Smooth muscle cell (in vitro differentiated cells): ENCODE measurements around the gene IKZF2. TPM values are rescaled to one million over a fixed set of nuclear protein-coding genes. Genes with fewer than 3 reads are reported as not detected.
A peak's percentile ranks its signal among the peaks of the same experiment; 100 is the strongest.

Source experiments
- DNase-seq: peaks from one replicate; lab custom pipeline; 2025; ENCODE audit not compliant: unreplicated experiment; lab: John Stamatoyannopoulos, UW
- H2AFZ ChIP-seq: fragments of 200-600 bp; sonication (generic); 2 replicates; pipeline ENCODE4 v1.6.0; 2016; ENCODE audit warnings: antibody characterized with exemption, low read depth, mild to moderate bottlenecking
- H3F3A ChIP-seq: fragments of 200-600 bp; sonication (generic); 2 replicates; pipeline ENCODE4 v1.6.0; 2017; ENCODE audit warnings: antibody characterized with exemption, low read depth
- H3K27ac ChIP-seq: fragments of 200-600 bp; sonication (generic); 2 replicates; pipeline ENCODE4 v1.5.1; 2016; ENCODE audit warnings: low read depth, mild to moderate bottlenecking
- H3K27me3 ChIP-seq: fragments of 200-600 bp; sonication (generic); 2 replicates; pipeline ENCODE4 v1.6.1; 2016; ENCODE audit warnings: low read depth, mild to moderate bottlenecking
- H3K36me3 ChIP-seq: fragments of 200-600 bp; sonication (generic); 2 replicates; pipeline ENCODE4 v1.5.1; 2016; ENCODE audit warnings: low read depth
- H3K4me1 ChIP-seq: fragments of 200-600 bp; sonication (generic); 2 replicates; pipeline ENCODE4 v1.5.1; 2016; ENCODE audit warnings: low read depth
- H3K4me2 ChIP-seq: fragments of 200-600 bp; sonication (generic); 2 replicates; pipeline ENCODE4 v1.6.0; 2016; ENCODE audit warnings: mild to moderate bottlenecking
- H3K4me3 ChIP-seq: fragments of 200-600 bp; sonication (generic); 2 replicates; pipeline ENCODE4 v1.5.1; 2016; ENCODE audit warnings: mild to moderate bottlenecking
- H3K79me2 ChIP-seq: fragments of 200-600 bp; sonication (generic); 2 replicates; pipeline ENCODE4 v1.6.0; 2016; ENCODE audit warnings: low read depth, mild to moderate bottlenecking
- H3K9ac ChIP-seq: fragments of 200-600 bp; sonication (generic); 2 replicates; pipeline ENCODE4 v1.6.0; 2016; ENCODE audit warnings: low read depth
- H3K9me3 ChIP-seq: fragments of 200-600 bp; sonication (generic); replicated peaks from 2 replicates; pipeline ENCODE4 v1.5.1; 2016; ENCODE audit warnings: low read depth
- H4K20me1 ChIP-seq: fragments of 200-600 bp; sonication (generic); 2 replicates; pipeline ENCODE4 v1.6.0; 2016; ENCODE audit warnings: low read depth
- CTCF ChIP-seq: fragments of 200-600 bp; sonication (generic); IDR thresholded peaks from 2 replicates; pipeline ENCODE4 v1.5.1; 2017; ENCODE audit warnings: borderline replicate concordance, mild to moderate bottlenecking, antibody characterized with exemption; ENCODE audit not compliant: insufficient read depth, poor library complexity, severe bottlenecking
- WGBS: methylation state at CpG from one replicate; pipeline ENCODE4 v1.1.7; 2016; ENCODE audit warnings: low lambda C conversion rate; 5-methylcytosine and 5-hydroxymethylcytosine counted together
- polyA plus RNA-seq: library from polyadenylated mRNA; unstranded; fragments of >200 nt; fragmentation: Nextera tagmentation; extraction: Ambion mirVana; gene quantifications from 2 replicates; pipeline ENCODE4 v1.2.1, GENCODE V29; 2016
- total RNA-seq: library from RNA; depleted of rRNA; stranded (reverse); fragments of >200 nt; gene quantifications from 2 replicates; pipeline ENCODE4 v1.2.3, GENCODE V29; 2014

IKZF2 gene
- total and polyA plus RNA-seq, 2 experiments from 2014 or later = 0.69 to 16.5 TPM

- no peaks in the 10 kb centered on the region for H3K79me2 ChIP-seq
- H3K36me3 ChIP-seq = no peaks in the 10 kb centered on the region
- no peak for DNase-seq
- no peak overlapping the region for H3K9ac ChIP-seq
- no peak for TF ChIP-seq CTCF
- H3K4me3 ChIP-seq = no peak overlapping the region
- H3K4me2 ChIP-seq = no peak overlapping the region
- H3K4me1 ChIP-seq = no peaks in the 10 kb centered on the region
- WGBS = 55% methylated on average over 3 of the region's 3 CpGs
- no peaks in the 10 kb centered on the region for H4K20me1 ChIP-seq
- H3K27me3 ChIP-seq = no peaks in the 10 kb centered on the region
- H3F3A ChIP-seq = no peaks in the 10 kb centered on the region
- H3K9me3 ChIP-seq = no peaks in the 10 kb centered on the region
- H2AFZ ChIP-seq = no peak overlapping the region
- no peak overlapping the region for H3K27ac ChIP-seq
Measured at GRCh38 chr2:213105212-213105611, 46.2 kb downstream of the IKZF2 start.

GRCh38 chr2:213104903-213105202 lies 46.6 kb downstream of the IKZF2 start:
- H3K4me1 ChIP-seq = no peaks in the 10 kb centered on the region
- no peak overlapping the region for H3K4me2 ChIP-seq
- no peak for DNase-seq
- H3K79me2 ChIP-seq = no peaks in the 10 kb centered on the region
- no peaks in the 10 kb centered on the region for H4K20me1 ChIP-seq
- no peak overlapping the region for H3K9ac ChIP-seq
- no peak overlapping the region for H3K27ac ChIP-seq
- no peaks in the 10 kb centered on the region for H3F3A ChIP-seq
- H3K9me3 ChIP-seq = no peaks in the 10 kb centered on the region
- no peak overlapping the region for H2AFZ ChIP-seq
- H3K36me3 ChIP-seq = no peaks in the 10 kb centered on the region
- no peaks in the 10 kb centered on the region for H3K27me3 ChIP-seq
- H3K4me3 ChIP-seq = no peak overlapping the region
- no peak for TF ChIP-seq CTCF

GRCh38 chr2:213104092-213104902 lies 47.1 kb downstream of the IKZF2 start:
- Histone ChIP-seq H3K4me3 (peak overlapping the region; percentile 5), H3K4me2 (peak overlapping the region; percentile 20)
- WGBS = 52% methylated on average over 7 of the region's 7 CpGs

More at GRCh38 chr2:213104092-213104902, 47.1 kb downstream of the IKZF2 start:
- H3K27me3 ChIP-seq = no peaks in the 10 kb centered on the region
- H2AFZ ChIP-seq = no peak overlapping the region
- DNase-seq = no peak
- no peaks in the 10 kb centered on the region for H3K4me1 ChIP-seq
- H3K9ac ChIP-seq = no peak overlapping the region
- H3F3A ChIP-seq = no peaks in the 10 kb centered on the region
- H3K79me2 ChIP-seq = no peaks in the 10 kb centered on the region
- H3K36me3 ChIP-seq = no peaks in the 10 kb centered on the region
- H3K27ac ChIP-seq = no peak overlapping the region
- no peaks in the 10 kb centered on the region for H3K9me3 ChIP-seq
- no peak for TF ChIP-seq CTCF
- H4K20me1 ChIP-seq = no peaks in the 10 kb centered on the region
